IPS DF 19.7 (cell line): ENCODE data around the gene CNOT6.
A peak's percentile ranks its signal among the peaks of the same experiment; 100 is the strongest.
"Not testable (repeated sequence)": the region's sequence is repeated elsewhere in the genome, so short reads cannot be mapped to it uniquely, and the experiment has no call there.

Experiments used
- DNase-seq: peaks from one replicate; pipeline ENCODE4 v3.0.0-alpha.2; 2013; ENCODE audit warnings: low read depth, low spot score

The CNOT6 gene

DNA sequence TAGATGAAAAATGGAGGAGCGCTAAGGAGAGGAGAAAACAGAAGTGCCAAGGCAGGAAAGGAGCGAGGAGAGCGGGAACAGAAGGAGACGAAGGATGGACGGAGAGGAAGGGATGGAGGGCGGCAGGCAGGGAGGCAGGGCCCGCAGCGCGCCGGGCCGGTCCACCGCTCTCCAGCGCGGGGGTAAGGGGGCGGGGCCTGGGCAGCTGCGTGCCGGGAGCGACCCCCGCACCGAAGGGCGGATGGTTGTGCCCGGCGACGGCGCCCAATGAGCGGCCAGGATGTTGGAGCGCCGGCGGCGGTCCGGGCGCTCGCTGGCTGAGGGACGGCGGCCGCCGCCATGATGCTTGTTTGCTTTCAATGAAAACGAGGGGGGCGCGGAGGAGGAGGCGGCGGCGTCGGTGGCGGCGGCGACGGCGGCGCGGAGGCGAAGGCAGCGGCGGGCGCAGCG, at the start of gene CNOT6:
Gene CNOT6 (plus strand): TSS at position 320 of the 450 bp plus-strand sequence. CDS start 34,898 bp downstream, outside the sequence.
- peak; percentile 42 for DNase-seq

DNA sequence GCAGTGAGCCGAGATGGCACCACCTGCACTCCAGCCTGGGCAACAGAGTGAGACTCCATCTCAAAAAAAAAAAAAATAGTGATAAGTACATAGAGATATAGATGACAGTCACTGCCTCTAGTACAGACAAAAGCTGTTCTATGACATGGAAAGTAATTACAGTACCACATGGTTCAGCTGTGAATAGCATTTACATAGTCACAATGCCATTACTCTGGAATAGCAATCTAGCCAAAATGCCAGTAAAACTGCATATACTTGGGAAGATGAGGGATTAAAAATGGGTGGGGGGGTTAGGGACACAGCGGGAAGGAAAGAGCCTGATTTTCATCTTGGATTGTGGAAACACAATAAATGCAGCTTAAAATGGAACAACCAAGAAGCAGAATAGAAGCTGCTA, 39.4 kb upstream of the CNOT6 start:
- DNase-seq: no peak

DNA sequence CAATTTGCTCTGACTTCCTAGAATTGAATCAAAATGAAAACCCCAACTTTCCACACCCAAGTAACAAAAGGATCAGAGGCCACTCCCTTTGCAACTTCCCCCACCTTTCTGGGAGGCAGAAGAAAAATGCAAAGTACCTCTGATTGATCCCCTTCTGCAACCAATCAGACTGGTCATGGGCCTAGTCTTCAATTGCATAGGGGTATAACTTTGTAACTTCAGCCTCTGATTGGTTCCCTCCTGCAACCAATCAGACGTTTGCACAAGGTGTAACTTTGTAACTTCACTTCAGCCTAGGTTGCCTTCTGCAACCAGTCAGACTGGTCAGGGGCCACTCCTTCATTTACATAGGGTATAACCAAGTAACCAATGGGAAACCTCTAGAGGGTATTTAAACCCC, 38.3 kb upstream of the CNOT6 start:
- no peak for DNase-seq

- DNase-seq: no peak
Measured at GRCh38 chr5:180456792-180457191, 37.4 kb upstream of the CNOT6 start.

DNA sequence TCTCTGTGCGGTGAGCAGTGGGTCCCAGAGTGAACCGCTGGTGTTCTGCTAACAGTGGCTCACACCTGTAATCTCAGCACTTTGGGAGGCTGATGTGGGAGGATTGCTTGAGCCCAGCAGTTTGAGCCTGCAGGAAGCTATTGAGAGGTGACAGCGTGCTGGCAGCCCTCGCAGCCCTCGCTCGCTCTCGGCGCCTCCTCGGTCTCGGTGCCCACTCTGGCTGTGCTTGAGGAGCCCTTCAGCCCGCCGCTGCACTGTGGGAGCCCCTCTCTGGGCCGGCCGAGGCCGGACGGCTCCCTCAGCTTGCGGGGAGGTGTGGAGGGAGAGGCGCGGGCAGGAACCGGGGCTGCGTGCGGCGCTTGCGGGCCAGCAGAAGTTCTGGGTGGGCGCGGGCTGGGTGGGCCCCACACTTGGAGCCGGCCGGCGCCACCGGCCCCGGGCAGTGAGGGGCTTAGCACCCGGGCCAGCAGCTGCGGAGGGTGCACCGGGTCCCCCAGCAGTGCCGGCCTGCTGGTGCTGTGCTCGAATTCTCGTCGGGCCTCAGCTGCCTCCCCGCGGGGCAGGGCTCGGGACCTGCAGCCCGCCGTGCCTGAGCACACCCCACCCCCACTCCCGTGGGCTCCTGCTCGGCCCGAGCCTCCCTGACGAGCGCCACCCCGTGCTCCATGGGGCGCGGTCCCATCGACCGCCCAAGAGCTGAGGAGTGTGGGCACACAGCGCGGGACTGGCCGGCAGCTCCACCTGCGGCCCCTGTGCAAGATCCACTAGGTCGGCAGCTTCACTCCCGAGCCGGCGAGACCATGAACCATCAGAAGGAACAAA, 35.1 kb upstream of the CNOT6 start:
- DNase-seq: not testable (repeated sequence)

DNA sequence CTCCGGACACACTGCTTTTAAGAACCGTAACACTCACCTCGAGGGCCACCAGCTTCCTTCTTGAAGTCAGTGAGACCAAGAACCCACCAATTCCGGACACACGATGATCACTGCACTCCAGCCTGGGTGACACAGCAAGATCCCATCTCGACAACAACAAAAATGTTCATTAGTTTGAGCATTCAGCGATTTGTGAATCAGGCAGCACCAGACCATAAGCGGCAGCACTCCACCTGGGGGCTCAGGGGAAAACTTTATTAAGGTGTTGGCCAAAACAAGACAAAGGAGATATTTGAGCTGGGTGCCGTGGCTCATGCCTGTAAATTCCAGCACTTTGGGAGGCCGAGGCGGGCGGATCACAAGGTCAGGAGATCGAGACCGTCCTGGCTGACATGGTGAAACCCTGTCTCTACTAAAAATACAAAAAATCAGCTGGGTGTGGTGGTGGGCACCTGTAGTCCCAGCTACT, 34.5 kb upstream of the CNOT6 start:
- not testable (repeated sequence) for DNase-seq

DNA sequence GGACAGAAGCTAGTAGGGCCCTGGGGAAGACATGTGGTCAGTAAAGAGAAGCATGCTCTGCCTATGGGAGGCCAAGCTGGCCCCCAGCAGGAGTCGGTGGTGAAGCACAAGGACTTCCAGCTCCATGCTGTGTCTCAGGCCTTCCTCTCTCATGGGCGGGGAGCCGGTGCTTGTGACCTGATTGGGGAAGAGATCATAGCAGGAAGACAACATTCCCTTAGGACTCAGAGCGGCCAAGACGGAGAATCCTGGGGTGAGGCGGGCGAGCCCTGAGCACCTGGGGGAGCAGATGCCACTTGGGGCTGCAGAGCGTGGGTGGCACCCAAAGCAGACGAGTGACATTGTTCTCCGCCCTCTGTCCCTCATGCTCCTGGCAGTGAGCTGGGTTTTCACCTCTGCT, 33.3 kb upstream of the CNOT6 start:
- DNase-seq: no peak

DNA sequence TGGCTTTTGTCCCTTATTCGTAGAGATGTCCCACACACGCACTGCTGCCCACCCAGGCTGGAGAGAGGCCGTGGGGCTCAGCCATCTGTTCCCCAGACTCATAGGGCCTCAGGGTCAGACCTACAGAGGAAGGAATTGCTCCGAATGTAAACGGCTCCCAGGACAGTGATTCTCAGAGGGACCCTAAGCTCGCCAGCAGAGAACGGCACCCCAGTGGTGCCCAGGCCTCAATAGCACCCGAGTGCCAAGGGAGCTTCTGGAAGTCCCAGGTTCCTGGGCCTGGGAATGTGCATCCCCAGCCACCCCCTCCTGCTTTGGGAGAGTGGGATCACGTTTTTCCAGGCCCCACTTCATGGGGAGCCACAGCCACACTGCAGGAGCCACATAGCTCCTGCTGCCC, 32.9 kb upstream of the CNOT6 start:
- DNase-seq: no peak

DNA sequence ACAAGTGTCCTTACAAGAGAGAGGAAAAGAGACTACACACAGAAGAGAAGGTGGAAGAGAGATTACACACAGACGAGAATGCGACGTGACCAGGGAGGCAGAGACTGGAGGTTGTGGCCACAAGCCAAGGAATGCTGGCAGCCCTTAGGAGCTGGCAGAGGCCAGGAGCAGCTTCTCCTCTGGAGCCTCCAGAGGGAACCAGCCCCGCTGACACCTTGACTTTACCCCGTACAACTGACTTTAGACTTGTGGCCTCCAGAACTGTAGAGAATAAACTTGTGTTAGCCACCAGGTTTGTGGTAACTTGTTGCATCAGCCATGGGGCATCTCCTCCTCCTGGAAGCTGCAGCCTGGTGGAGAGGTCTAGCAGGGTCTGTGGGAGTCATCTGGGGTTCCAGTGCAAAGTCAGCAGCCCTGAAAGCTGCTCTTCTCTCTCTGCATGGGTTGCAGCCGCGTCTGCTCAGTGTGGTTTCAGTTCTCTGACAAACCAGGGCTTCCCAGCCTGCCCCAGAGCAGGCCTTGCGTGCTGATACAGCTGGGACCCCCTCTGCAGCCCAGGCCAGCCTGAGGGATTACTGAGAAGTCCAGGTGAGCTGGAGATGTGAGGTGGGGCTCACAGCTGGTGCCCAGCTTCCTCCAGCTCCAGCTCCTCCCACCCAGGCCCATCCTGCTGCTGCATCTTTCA, 30.8 kb upstream of the CNOT6 start:
- no peak for DNase-seq

DNA sequence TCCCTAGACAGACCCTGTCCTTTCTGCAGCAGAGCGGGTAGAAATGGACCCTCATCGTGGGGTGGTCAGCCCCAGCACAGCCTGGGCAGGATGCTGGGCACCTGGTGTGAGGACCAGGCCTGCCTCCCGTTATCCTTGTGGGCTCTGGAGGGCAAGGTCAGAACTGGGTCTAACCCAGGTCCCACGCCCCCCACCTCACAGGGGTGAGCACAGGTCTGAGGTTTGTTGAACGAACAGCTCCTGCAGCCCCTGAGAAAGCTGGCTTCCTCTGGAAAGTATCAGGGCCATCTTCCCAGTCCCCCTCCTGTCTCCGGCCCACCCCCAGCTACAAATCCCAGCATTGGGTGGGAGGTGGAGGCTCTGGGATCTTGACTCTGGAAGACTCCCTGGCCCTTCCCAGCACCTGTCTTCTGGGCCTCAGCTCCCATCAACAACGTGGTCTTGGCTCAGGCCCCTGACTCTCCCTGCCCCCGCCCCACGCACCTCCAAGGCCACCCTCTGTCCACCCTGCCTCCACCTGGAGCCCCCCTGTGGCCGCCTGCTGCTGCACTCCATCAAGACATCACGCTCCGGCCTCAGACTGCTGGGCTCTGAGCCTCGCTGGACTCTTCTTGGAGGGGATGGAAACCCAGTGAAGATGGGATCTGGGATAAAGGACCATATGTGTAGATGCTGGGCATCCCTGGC, 30.1 kb upstream of the CNOT6 start:
- no peak for DNase-seq

DNA sequence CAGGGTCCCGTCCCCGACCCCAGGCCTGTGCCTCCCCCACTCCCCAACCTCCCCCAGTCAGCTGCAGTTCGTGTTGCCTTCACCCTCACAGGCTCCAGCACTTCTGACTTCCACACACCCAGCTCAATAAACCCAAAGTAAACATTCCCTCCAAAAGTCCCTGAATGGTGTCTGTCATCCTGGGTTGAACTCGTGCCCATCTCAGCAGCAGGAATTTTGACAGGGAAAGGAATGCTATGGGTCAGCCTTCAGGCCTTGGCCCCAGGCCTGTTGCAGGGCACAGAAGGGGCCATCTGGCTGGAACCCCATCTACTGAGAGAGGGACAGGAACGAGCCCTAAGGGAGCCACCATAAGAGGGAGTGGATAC, 29.6 kb upstream of the CNOT6 start:
- DNase-seq: no peak

DNA sequence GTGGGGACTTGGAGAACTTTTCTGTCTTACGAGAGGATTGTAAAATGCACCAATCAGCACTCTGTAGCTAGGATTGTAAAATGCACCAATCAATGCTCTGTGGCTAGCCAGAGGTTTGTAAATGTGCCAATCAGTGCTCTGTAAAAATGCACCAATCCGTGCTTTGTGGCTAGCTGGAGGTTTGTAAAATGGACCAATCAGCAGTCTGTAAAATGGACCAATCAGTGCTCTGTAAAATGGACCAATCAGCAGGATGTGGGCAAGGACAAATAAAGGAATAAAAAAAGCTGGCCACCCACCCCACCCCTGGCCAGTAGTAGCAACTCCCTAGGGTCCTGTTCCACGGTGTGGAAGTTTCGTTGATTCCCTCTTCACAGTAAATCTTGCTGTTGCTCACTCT, 29.1 kb upstream of the CNOT6 start:
- not testable (repeated sequence) for DNase-seq

- DNase-seq: no peak
Measured at GRCh38 chr5:180466316-180466715, 27.9 kb upstream of the CNOT6 start.

GRCh38 chr5:180467028-180467975, 26.9 kb upstream of the CNOT6 start:
- DNase-seq: no peak

- DNase-seq: no peak
Measured at GRCh38 chr5:180467989-180468731, 26.0 kb upstream of the CNOT6 start.

- no peak for DNase-seq
Measured at GRCh38 chr5:180468732-180469585, 25.2 kb upstream of the CNOT6 start.

DNA sequence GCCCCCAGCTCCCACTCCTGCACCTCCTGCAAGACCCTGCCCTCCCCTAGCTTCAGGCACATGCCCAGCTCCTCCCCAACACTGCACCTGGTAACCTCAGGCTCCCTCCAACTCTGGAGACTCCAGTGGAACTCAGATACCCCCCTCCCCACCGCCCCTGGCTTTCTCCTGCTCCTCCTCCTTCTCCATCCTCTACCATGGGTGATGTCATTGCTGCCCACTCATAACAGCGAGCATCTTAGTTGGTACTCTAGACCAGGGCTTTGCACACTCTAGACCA, 24.7 kb upstream of the CNOT6 start:
- no peak for DNase-seq

DNA sequence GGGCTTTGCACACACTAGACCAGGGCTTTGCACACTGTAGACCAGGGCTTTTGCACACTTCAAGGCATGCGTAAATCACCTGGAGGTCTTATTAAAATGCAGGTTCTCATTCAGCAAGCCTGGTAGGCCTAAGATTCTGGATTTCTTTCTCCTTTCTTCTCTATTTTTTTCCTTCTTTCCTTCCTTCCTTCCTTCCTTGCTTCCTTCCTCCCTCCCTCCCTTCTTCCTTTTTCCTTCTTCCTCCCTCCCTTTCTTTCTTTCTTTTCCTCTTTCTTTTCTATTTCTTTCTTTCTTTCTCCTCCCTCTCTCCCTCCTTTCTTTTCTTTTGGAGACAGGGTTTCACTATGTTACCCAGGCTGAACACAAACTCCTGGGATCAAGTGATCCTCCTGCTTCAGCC, 24.3 kb upstream of the CNOT6 start:
- no peak for DNase-seq

DNA sequence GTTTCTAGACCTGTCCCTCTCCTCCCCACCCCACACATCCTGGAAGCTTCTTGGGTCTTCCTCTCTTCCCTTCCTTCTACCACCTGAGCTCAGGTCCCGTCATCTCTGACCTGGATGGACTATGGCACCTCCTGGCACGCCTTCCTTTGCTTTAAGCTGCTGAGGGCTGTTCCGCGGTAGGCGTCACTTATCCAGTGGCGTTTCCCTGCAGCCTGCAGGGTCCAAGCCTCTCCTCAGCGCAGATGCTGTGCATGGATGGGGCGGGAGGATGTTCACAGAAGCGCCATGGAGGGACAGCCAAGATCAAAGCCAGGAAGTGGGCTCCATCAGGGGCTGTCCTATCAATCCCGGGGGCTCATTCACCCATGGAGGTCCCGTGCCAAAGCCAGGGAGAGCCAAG, 23.8 kb upstream of the CNOT6 start:
- DNase-seq: no peak
